Measurements from ENCODE around the gene EPC1.

Gene EPC1

DNA sequence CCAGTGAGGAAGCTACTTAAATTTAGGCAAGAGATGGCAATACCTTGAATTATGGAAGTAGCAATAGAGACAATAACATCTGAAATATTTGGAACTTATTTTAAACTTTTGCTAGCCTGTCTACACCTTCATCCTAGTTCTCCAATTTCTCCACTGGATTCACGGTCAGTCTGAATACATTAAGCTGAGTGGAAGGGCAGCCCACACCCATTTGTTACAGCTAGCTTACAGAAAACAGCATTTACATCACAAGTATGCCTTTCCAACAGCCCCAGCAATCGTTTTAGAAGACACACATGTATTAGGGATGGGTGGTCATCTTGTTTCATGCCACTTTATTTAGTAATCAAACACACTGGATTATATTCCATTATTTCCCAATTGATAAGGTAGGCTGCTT, 16.7 kb downstream of the EPC1 start:
- Histone ChIP-seq H3K9me3 (ENCODE audit: control insufficient read depth in 1 of 2, low read length in 2 of 2) (no peaks in the 10 kb centered on the region), H3K4me3 (ENCODE audit: low read depth in 1 of 2, low read length in 2 of 2) (no peak overlapping the region), H3K36me3 (ENCODE audit: control insufficient read depth in 1 of 2, insufficient read depth in 2 of 2, low read length in 2 of 2) (no peaks in the 10 kb centered on the region), H3K27ac (ENCODE audit: low read length) (no peak overlapping the region), H3K4me1 (ENCODE audit: control insufficient read depth in 1 of 2, insufficient read depth in 2 of 2, low read length in 2 of 2) (peaks cover 33 to 87% of the 10 kb centered on the region in 2 donors), H3K27me3 (ENCODE audit: low read depth, low read length) (no peaks in the 10 kb centered on the region)

DNA sequence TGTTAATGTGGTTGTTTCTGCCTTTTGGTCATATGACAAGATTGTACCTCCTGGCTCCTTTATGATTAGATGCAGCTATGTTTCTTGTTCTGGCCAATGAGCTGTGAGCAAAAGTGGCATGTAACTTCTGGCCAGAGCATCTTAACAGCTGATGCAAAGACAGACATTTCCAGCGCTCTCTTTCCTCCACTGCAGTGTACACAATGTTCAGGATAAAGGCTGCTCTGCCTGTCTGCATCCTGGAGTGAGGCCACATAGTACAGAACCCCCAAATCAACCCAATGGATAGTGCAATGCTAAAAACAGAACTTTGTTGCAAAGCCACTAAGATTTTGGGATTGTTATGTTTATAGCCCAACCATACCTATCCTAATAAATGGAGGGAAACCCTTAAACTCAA, 17.9 kb downstream of the EPC1 start:
- H3K36me3 ChIP-seq (ENCODE audit: control insufficient read depth in 1 of 2, insufficient read depth in 2 of 2, low read length in 2 of 2): no peaks in the 10 kb centered on the region
- H3K27me3 ChIP-seq (ENCODE audit: low read depth, low read length): no peaks in the 10 kb centered on the region
- H3K9me3 ChIP-seq (ENCODE audit: control insufficient read depth in 1 of 2, low read length in 2 of 2): no peaks in the 10 kb centered on the region
- H3K4me1 ChIP-seq (ENCODE audit: control insufficient read depth in 1 of 2, insufficient read depth in 2 of 2, low read length in 2 of 2): peaks cover 31 to 84% of the 10 kb centered on the region in 2 donors
- H3K4me3 ChIP-seq (ENCODE audit: low read depth in 1 of 2, low read length in 2 of 2): no peak overlapping the region
- H3K27ac ChIP-seq (ENCODE audit: low read length): no peak overlapping the region

DNA sequence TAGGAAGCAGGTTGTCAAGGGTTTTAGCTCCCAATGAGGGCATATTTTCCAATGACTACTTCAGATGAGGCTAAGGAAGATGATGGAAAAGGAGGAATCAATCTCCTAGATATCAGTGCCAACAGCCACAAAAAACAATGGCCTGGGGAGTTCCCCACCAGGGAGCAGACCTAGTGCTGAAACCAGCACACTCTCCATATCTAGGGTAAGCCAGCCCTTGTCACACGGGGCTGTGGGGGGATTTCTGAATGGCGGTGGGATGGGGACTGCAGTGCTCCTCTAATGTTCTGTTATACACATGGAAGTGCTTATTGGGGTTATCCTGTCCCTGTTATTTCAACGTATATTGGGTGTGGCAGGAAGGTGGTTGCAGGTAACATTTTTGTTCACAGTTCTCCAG, 18.5 kb downstream of the EPC1 start:
- H3K4me3 ChIP-seq (ENCODE audit: low read depth in 1 of 2, low read length in 2 of 2): no peak overlapping the region
- H3K27me3 ChIP-seq (ENCODE audit: low read depth, low read length): no peaks in the 10 kb centered on the region
- no peaks in the 10 kb centered on the region for H3K36me3 ChIP-seq (ENCODE audit: control insufficient read depth in 1 of 2, insufficient read depth in 2 of 2, low read length in 2 of 2)
- no peaks in the 10 kb centered on the region for H3K9me3 ChIP-seq (ENCODE audit: control insufficient read depth in 1 of 2, low read length in 2 of 2)
- peaks cover 26 to 78% of the 10 kb centered on the region in 2 donors for H3K4me1 ChIP-seq (ENCODE audit: control insufficient read depth in 1 of 2, insufficient read depth in 2 of 2, low read length in 2 of 2)
- no peak overlapping the region for H3K27ac ChIP-seq (ENCODE audit: low read length)

DNA sequence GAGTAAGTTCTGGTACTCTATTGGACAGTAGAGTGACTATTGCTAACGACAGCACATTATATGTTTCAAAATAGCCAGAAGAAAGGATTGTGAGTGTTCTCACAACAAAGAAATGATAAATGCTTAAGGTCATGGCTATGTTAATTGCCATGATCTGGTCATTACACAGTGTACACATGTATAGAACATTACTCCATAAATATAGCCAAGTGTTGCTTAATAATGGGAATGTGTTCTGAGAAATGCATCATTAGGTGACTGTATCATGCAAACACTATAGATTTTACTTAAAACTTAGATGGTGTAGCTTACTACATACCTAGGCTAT, 19.6 kb downstream of the EPC1 start:
- no peaks in the 10 kb centered on the region for H3K27me3 ChIP-seq (ENCODE audit: low read depth, low read length)
- no peaks in the 10 kb centered on the region for H3K36me3 ChIP-seq (ENCODE audit: control insufficient read depth in 1 of 2, insufficient read depth in 2 of 2, low read length in 2 of 2)
- no peaks in the 10 kb centered on the region for H3K9me3 ChIP-seq (ENCODE audit: control insufficient read depth in 1 of 2, low read length in 2 of 2)
- H3K27ac ChIP-seq (ENCODE audit: low read length): no peak overlapping the region
- H3K4me3 ChIP-seq (ENCODE audit: low read depth in 1 of 2, low read length in 2 of 2): no peak overlapping the region
- peaks cover 18 to 72% of the 10 kb centered on the region in 2 donors for H3K4me1 ChIP-seq (ENCODE audit: control insufficient read depth in 1 of 2, insufficient read depth in 2 of 2, low read length in 2 of 2)

DNA sequence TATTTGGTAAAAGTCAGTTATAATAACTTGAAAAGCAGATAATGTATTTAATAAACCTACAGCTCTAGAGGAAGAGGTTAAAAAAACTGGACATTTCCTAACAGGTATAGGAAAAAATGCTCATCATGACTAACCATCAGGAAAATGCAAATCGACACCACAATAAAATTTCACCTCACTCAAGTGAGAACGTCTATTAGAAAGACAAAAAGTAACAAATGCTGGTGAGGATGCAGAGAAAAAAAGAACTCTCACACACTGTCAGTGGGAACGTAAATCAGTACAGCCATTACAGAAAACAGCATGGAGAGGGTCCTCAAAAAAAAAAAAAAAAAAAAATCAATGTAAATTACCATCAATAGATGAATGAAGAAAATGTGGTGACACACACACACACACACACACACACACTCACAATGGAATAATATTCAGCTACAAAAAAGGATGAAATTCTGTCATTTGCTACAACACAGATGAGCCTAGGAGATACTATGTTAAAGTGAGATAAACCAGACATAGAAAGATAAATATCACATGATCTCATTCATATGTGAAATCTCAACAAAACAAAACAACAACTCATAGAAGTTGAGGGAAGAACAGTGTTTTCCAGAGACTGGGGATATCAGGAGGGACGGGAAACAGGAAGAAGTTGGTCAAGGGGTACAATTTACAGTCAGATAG, 20.1 kb downstream of the EPC1 start:
- Histone ChIP-seq H3K4me3 (ENCODE audit: low read depth in 1 of 2, low read length in 2 of 2) (no peak overlapping the region), H3K27me3 (ENCODE audit: low read depth, low read length) (no peaks in the 10 kb centered on the region), H3K36me3 (ENCODE audit: control insufficient read depth in 1 of 2, insufficient read depth in 2 of 2, low read length in 2 of 2) (no peaks in the 10 kb centered on the region), H3K9me3 (ENCODE audit: control insufficient read depth in 1 of 2, low read length in 2 of 2) (no peaks in the 10 kb centered on the region), H3K27ac (ENCODE audit: low read length) (no peak overlapping the region), H3K4me1 (ENCODE audit: control insufficient read depth in 1 of 2, insufficient read depth in 2 of 2, low read length in 2 of 2) (peaks cover 18 to 72% of the 10 kb centered on the region in 2 donors)

DNA sequence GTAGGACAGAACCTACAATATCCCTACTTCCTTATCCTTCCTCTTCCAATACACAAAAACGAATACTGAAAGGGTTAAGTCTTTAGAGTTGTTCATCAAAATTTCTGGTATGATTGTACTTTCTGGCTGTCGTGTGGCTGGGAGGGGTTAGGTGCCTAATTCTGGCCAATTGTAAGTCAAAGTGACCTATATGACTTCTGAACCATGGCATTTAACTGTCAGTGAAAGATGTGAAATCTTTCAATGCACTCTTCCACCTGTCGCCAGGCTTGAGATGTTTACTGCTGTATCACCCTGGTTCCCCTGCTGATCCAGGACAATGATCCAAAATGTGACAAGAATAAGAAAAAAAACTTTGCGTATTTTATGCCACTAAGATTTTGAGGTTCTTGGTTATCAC, 20.8 kb downstream of the EPC1 start:
- peaks cover 18 to 72% of the 10 kb centered on the region in 2 donors for H3K4me1 ChIP-seq (ENCODE audit: control insufficient read depth in 1 of 2, insufficient read depth in 2 of 2, low read length in 2 of 2)
- no peaks in the 10 kb centered on the region for H3K27me3 ChIP-seq (ENCODE audit: low read depth, low read length)
- H3K4me3 ChIP-seq (ENCODE audit: low read depth in 1 of 2, low read length in 2 of 2): no peak overlapping the region
- no peak overlapping the region for H3K27ac ChIP-seq (ENCODE audit: low read length)
- H3K9me3 ChIP-seq (ENCODE audit: control insufficient read depth in 1 of 2, low read length in 2 of 2): no peaks in the 10 kb centered on the region
- H3K36me3 ChIP-seq (ENCODE audit: control insufficient read depth in 1 of 2, insufficient read depth in 2 of 2, low read length in 2 of 2): no peaks in the 10 kb centered on the region

DNA sequence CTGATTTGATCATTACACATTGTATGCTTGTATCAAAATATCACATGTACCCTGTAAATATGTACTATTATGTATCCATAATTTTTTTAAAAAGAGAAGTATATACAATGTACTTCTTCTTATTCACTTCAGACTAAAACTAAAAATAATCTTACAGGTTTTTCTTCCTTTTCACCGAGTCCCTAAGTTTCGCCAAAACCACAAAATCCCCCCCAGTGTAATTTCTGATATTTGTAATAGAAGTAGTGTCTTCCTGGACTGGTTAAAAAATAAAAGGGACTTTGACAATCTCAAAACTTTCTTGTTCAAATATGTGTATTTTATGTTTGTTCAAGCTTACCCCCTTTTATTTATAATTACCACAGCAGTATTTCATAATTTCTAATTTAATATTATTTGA, 23.9 kb downstream of the EPC1 start:
- H3K4me1 ChIP-seq (ENCODE audit: control insufficient read depth in 1 of 2, insufficient read depth in 2 of 2, low read length in 2 of 2): peaks cover 9 to 59% of the 10 kb centered on the region in 2 donors
- no peaks in the 10 kb centered on the region for H3K36me3 ChIP-seq (ENCODE audit: control insufficient read depth in 1 of 2, insufficient read depth in 2 of 2, low read length in 2 of 2)
- no peak overlapping the region for H3K27ac ChIP-seq (ENCODE audit: low read length)
- no peak overlapping the region for H3K4me3 ChIP-seq (ENCODE audit: low read depth in 1 of 2, low read length in 2 of 2)
- no peaks in the 10 kb centered on the region for H3K27me3 ChIP-seq (ENCODE audit: low read depth, low read length)
- no peaks in the 10 kb centered on the region for H3K9me3 ChIP-seq (ENCODE audit: control insufficient read depth in 1 of 2, low read length in 2 of 2)

DNA sequence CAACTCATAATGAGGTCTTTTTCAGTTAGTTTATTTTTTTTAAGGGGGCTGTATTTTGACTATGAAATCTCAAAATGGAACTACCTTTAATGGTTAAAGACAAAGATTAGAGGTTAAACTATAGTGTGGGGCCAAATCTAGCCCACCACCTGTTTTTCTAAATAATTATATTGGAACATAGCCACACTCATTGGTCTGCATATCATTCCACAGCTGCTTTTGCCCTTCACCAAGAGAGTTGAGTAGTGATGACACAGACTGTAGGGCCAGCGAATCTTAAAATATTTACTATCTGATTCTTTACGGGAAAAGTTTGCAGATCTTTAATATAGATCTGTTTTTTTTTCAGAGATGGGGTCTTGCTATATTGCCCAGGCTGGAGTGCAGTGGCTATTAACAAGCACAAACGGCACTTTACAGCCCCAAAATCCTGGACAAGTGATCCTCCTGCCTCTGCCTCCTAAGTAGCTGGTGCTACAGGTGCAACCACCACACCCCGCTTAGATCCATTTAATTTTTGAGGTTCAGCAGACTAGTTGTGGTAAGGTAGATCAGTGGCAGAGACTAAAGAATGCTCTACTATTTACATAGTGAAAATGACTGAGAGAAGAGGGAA, 25.8 kb downstream of the EPC1 start:
- Histone ChIP-seq H3K27ac (ENCODE audit: low read length) (no peak overlapping the region), H3K27me3 (ENCODE audit: low read depth, low read length) (no peaks in the 10 kb centered on the region), H3K9me3 (ENCODE audit: control insufficient read depth in 1 of 2, low read length in 2 of 2) (no peaks in the 10 kb centered on the region), H3K4me1 (ENCODE audit: control insufficient read depth in 1 of 2, insufficient read depth in 2 of 2, low read length in 2 of 2) (peaks cover 12 to 54% of the 10 kb centered on the region in 2 donors), H3K4me3 (ENCODE audit: low read depth in 1 of 2, low read length in 2 of 2) (no peak overlapping the region), H3K36me3 (ENCODE audit: control insufficient read depth in 1 of 2, insufficient read depth in 2 of 2, low read length in 2 of 2) (no peaks in the 10 kb centered on the region)

DNA sequence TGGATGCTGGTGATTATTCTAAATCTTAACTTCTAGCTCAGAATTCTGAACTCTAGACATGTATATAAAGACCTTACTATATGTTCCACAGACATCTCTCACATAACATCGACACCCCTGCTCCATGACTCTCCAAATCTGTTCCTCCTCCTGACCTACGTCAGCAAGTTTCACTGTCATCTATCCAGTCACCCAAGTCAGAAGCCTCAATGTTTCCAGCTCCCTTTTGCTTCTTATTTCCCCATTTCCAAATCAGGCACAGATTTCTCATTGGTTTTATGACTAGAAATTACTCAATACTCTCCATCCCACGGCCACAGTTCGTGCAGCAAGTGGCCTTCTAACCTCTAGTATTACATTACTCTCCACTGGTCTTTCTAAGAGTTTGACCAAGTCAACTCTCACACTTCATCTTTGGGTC, 28.5 kb downstream of the EPC1 start:
- Histone ChIP-seq H3K4me1 (ENCODE audit: control insufficient read depth in 1 of 2, insufficient read depth in 2 of 2, low read length in 2 of 2) (peaks cover 22 to 60% of the 10 kb centered on the region in 2 donors), H3K27ac (ENCODE audit: low read length) (no peak overlapping the region), H3K36me3 (ENCODE audit: control insufficient read depth in 1 of 2, insufficient read depth in 2 of 2, low read length in 2 of 2) (no peaks in the 10 kb centered on the region), H3K27me3 (ENCODE audit: low read depth, low read length) (no peaks in the 10 kb centered on the region), H3K9me3 (ENCODE audit: control insufficient read depth in 1 of 2, low read length in 2 of 2) (no peaks in the 10 kb centered on the region), H3K4me3 (ENCODE audit: low read depth in 1 of 2, low read length in 2 of 2) (no peak overlapping the region)

DNA sequence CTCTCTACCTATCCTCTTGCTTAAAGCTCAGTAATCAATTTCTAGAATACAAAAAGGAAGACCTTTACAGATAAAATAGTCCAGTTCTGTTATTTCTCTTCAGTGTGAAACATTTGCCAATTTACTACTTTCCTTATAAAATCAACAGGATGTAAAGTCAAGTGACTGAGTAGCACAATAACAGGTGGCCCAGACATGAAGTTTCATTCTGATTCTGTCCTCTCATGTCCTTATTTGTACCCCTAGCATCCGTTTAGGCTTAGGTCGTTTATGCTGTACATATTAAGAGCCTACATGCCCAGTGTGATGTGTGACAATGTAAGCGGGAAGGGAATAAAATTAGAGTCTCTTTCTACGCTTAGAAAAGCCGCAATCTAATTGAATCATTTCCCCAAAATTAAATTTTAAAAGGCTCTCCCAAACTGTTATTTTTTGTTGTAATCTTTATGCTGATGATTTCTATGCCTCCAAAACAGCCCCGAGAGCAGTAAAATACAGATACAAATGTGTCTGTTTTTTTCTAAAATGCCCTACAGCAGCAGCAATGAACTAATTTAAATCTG, 29.1 kb downstream of the EPC1 start:
- peak overlapping the region; percentile 54 for H3K27ac ChIP-seq (ENCODE audit: low read length)
- no peaks in the 10 kb centered on the region for H3K36me3 ChIP-seq (ENCODE audit: control insufficient read depth in 1 of 2, insufficient read depth in 2 of 2, low read length in 2 of 2)
- H3K4me1 ChIP-seq (ENCODE audit: control insufficient read depth in 1 of 2, insufficient read depth in 2 of 2, low read length in 2 of 2): peaks cover 22 to 65% of the 10 kb centered on the region in 2 donors
- H3K9me3 ChIP-seq (ENCODE audit: control insufficient read depth in 1 of 2, low read length in 2 of 2): no peaks in the 10 kb centered on the region
- H3K27me3 ChIP-seq (ENCODE audit: low read depth, low read length): no peaks in the 10 kb centered on the region
- no peak overlapping the region for H3K4me3 ChIP-seq (ENCODE audit: low read depth in 1 of 2, low read length in 2 of 2)

DNA sequence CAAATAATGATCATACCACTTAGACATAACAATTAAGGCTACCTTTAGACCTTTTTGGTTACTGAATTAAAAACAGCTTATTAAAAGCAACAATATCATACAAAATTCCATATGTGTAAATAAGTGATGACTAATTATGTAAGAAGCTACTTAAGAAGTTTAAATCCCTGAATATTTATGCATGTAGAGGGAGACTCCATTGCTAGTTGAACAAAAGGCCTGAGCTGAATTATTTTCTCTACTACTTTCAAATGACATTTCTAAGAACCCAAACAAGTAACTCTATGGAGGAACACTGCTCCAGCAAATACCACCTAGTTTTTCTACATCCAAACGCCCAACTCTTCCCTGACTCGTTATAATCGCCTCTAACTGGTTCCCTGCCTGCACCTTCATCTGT, 31.5 kb downstream of the EPC1 start:
- Histone ChIP-seq H3K9me3 (ENCODE audit: control insufficient read depth in 1 of 2, low read length in 2 of 2) (no peaks in the 10 kb centered on the region), H3K36me3 (ENCODE audit: control insufficient read depth in 1 of 2, insufficient read depth in 2 of 2, low read length in 2 of 2) (peaks cover 0 to 5% of the 10 kb centered on the region in 2 donors), H3K27me3 (ENCODE audit: low read depth, low read length) (no peaks in the 10 kb centered on the region), H3K4me3 (ENCODE audit: low read depth in 1 of 2, low read length in 2 of 2) (no peak overlapping the region), H3K27ac (ENCODE audit: low read length) (no peak overlapping the region), H3K4me1 (ENCODE audit: control insufficient read depth in 1 of 2, insufficient read depth in 2 of 2, low read length in 2 of 2) (peaks cover 22 to 65% of the 10 kb centered on the region in 2 donors)
